NCI-H146 treated with DMSO at 0.1 percent for 48 hours (cell line): ENCODE data around the gene ZNF8.
A peak's percentile ranks its signal among the peaks of the same experiment; 100 is the strongest.
"Not testable (repeated sequence)": the region's sequence is repeated elsewhere in the genome, so short reads cannot be mapped to it uniquely, and the experiment has no call there.

ENCODE experiments used
- DNase-seq: peaks from one replicate; lab custom pipeline; 2025; ENCODE audit not compliant: unreplicated experiment; lab: John Stamatoyannopoulos, UW

The ZNF8 gene

GRCh38 chr19:58294743-58295374 lies 16.1 kb downstream of the ZNF8 start:
- no peak for DNase-seq

- DNase-seq, result no peak
These were observed 17.3 kb downstream of the ZNF8 start for GRCh38 chr19:58296104-58296503.

GRCh38 chr19:58300620-58301019 lies 21.9 kb downstream of the ZNF8 start:
- no peak for DNase-seq

- DNase-seq, result no peak
These were observed 25.5 kb downstream of the ZNF8 start for GRCh38 chr19:58304255-58304654.

- DNase-seq, result no peak
These were observed 26.0 kb downstream of the ZNF8 start for GRCh38 chr19:58304748-58305064.

GRCh38 chr19:58305065-58305931 lies 26.5 kb downstream of the ZNF8 start, which contains the start of gene ERVK3-1:
Gene ERVK3-1, plus strand, starts transcription at chr19:58305377. Its CDS starts 6,792 bp downstream, at chr19:58312169.
- peak; percentile 97 for DNase-seq

GRCh38 chr19:58305932-58306323 lies 27.2 kb downstream of the ZNF8 start:
- no peak for DNase-seq

- no peak for DNase-seq
These were observed 29.0 kb downstream of the ZNF8 start for GRCh38 chr19:58307736-58308135.

- not testable (repeated sequence) for DNase-seq
These were observed 31.9 kb downstream of the ZNF8 start for GRCh38 chr19:58310685-58311084.

GRCh38 chr19:58311345-58311865 lies 32.6 kb downstream of the ZNF8 start:
- no peak for DNase-seq

- no peak for DNase-seq
These were observed 36.8 kb downstream of the ZNF8 start for GRCh38 chr19:58315580-58315979.

- DNase-seq, result no peak
These were observed 38.8 kb downstream of the ZNF8 start for GRCh38 chr19:58317476-58318072.

GRCh38 chr19:58318297-58318696 lies 39.5 kb downstream of the ZNF8 start:
- DNase-seq, result no peak

GRCh38 chr19:58319241-58319640 lies 40.5 kb downstream of the ZNF8 start:
- DNase-seq, result no peak

- peak; percentile 72 for DNase-seq
These were observed 46.7 kb downstream of the ZNF8 start for GRCh38 chr19:58325311-58326022.

- DNase-seq, result no peak
These were observed 47.8 kb downstream of the ZNF8 start for GRCh38 chr19:58326501-58326913.

GRCh38 chr19:58326914-58327726 lies 48.4 kb downstream of the ZNF8 start, which contains the start of gene ZSCAN22:
Gene ZSCAN22, plus strand, starts transcription at chr19:58326994. Its CDS starts 7,809 bp downstream, at chr19:58334803.
- peak; percentile 95 for DNase-seq

- no peak for DNase-seq
These were observed 50.2 kb downstream of the ZNF8 start for GRCh38 chr19:58328999-58329398.

- no peak for DNase-seq
These were observed 51.7 kb downstream of the ZNF8 start for GRCh38 chr19:58330458-58330857.

GRCh38 chr19:58332697-58333096 lies 53.9 kb downstream of the ZNF8 start:
- DNase-seq, result no peak
